Measurements from ENCODE around the gene ADAMTS3.

ADAMTS3 gene

GRCh38 chr4:72305080-72305479, 263.9 kb downstream of the ADAMTS3 start:
- no peak for DNase-seq (ENCODE audit: low spot score)
- H3K27ac ChIP-seq = no peak overlapping the region
- no peak for TF ChIP-seq CTCF (conservative IDR thresholded peaks at IDR 0.05; ENCODE audit: low read depth)
- ChIA-PET POLR2A (ENCODE audit: low non-redundant PET) (no interaction called here), CTCF (interaction anchor here (0.6 to 1.2 kb wide), 3 partner anchors 9 to 578 kb away, joined by 4 to 6 read pairs (median 4); no protein-coding TSS in a partner anchor)

- no peak overlapping the region for H3K27ac ChIP-seq
- peak; percentile 68 for TF ChIP-seq CTCF (conservative IDR thresholded peaks at IDR 0.05; ENCODE audit: low read depth)
- ChIA-PET POLR2A (ENCODE audit: low non-redundant PET) (no interaction called here), CTCF (interaction anchor here (0.5 to 1.3 kb wide), 6 partner anchors 15 to 1391 kb away, joined by 3 to 8 read pairs (median 3); no protein-coding TSS in a partner anchor)
- peak; percentile 20 for DNase-seq (ENCODE audit: low spot score)
Observed at GRCh38 chr4:72302981-72303704, 265.9 kb downstream of the ADAMTS3 start.

GRCh38 chr4:72301759-72302158, 267.3 kb downstream of the ADAMTS3 start:
- ChIA-PET CTCF (interaction anchor here (0.7 kb wide), 1 partner anchor 1897 kb away, joined by 3 read pairs; no protein-coding TSS in a partner anchor), POLR2A (ENCODE audit: low non-redundant PET) (no interaction called here)
- DNase-seq (ENCODE audit: low spot score) = no peak
- no peak overlapping the region for H3K27ac ChIP-seq
- no peak for TF ChIP-seq CTCF (conservative IDR thresholded peaks at IDR 0.05; ENCODE audit: low read depth)

GRCh38 chr4:72300126-72300525, 268.9 kb downstream of the ADAMTS3 start:
- CTCF ChIA-PET = interaction anchor here (0.6 kb wide), 2 partner anchors 19 to 197 kb away, joined by 4 to 5 read pairs; no protein-coding TSS in a partner anchor
- DNase-seq (ENCODE audit: low spot score) = no peak

GRCh38 chr4:72295966-72296557, 273.0 kb downstream of the ADAMTS3 start:
- DNase-seq (ENCODE audit: low spot score) = peak; percentile 31
- POLR2A ChIA-PET (ENCODE audit: low non-redundant PET) = no interaction called here
- CTCF ChIA-PET = interaction anchor here (0.6 to 1.7 kb wide), 13 partner anchors 8 to 725 kb away, joined by 3 to 5 read pairs (median 3); no protein-coding TSS in a partner anchor
- H3K27ac ChIP-seq = no peak overlapping the region
- TF ChIP-seq CTCF (conservative IDR thresholded peaks at IDR 0.05; ENCODE audit: low read depth) = peak; percentile 77

More at GRCh38 chr4:72300126-72300525, 268.9 kb downstream of the ADAMTS3 start:
- POLR2A ChIA-PET (ENCODE audit: low non-redundant PET) = no interaction called here
- TF ChIP-seq CTCF (conservative IDR thresholded peaks at IDR 0.05; ENCODE audit: low read depth) = no peak
- no peak overlapping the region for H3K27ac ChIP-seq

- no peak for TF ChIP-seq CTCF (conservative IDR thresholded peaks at IDR 0.05; ENCODE audit: low read depth)
- no peak overlapping the region for H3K27ac ChIP-seq
- CTCF ChIA-PET = no interaction called here
- no peak for DNase-seq (ENCODE audit: low spot score)
- POLR2A ChIA-PET (ENCODE audit: low non-redundant PET) = no interaction called here
Observed at GRCh38 chr4:72290737-72291136, 278.3 kb downstream of the ADAMTS3 start.
